ENCODE data around the gene PDSS2. TPM values are rescaled to one million over a fixed set of nuclear protein-coding genes. Genes with fewer than 3 reads are reported as not detected.

Gene PDSS2
- total RNA-seq, 1 donor: 12.3 TPM

DNA sequence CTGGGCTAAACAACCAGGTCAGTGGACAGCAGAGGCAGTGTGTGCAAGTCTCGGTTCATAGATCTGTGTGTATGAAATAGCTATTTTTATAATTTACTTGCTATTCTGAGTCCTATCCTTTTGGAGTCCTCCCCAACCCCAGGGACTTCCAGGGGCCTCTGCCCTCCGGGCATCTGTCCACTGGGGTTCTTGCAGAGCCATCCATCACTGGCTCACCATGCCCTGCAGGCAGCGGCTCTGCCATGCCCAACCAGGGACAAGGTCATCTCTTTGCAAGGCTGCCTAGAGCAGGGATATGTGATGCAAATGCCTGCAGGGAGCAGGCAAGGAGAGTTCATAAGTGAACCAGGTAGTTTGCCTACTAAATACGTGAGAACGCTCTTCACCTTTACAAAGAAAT is 333.6 kb downstream of the PDSS2 start:
- no peaks in the 10 kb centered on the region for H4K20me1 ChIP-seq (ENCODE audit: insufficient read depth, low read length)
- no peak overlapping the region for H3K4me2 ChIP-seq (ENCODE audit: insufficient read depth, low read length)

DNA sequence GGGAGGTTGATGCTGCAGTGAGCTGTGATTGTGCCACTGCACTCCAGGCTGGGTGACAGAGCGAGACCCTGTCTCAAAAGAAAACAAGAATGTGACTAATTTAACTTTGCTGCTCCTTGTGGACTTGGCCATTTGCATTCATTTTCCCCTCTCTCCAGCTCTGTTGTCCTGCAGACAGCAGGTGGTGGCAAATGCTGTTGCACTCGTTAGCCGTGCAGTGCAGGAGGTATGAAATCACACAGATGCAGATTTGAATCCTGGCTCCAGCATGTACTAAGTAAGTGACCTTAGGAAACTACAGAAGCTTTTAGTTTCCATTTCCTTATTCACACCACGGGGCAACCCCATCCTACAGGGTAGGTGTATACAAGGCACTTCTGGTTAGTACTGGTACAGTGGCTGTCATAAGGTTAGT is 334.4 kb downstream of the PDSS2 start:
- DNase-seq (ENCODE audit: insufficient read length, low spot score, missing footprints): no peak
- no peak overlapping the region for H3K4me2 ChIP-seq (ENCODE audit: insufficient read depth, low read length)
- no peaks in the 10 kb centered on the region for H3K27me3 ChIP-seq (ENCODE audit: insufficient read depth, low read length)
- peaks cover 4% of the 10 kb centered on the region for H3K4me1 ChIP-seq (ENCODE audit: insufficient read depth, low read length)
- no peaks in the 10 kb centered on the region for H3K79me2 ChIP-seq (ENCODE audit: insufficient read depth, low read length)
- H3K36me3 ChIP-seq (ENCODE audit: insufficient read depth, low read length): no peaks in the 10 kb centered on the region
- no peaks in the 10 kb centered on the region for H4K20me1 ChIP-seq (ENCODE audit: insufficient read depth, low read length)
- H2AFZ ChIP-seq (ENCODE audit: low read length): no peak overlapping the region
- no peak overlapping the region for H3K27ac ChIP-seq (ENCODE audit: low read depth, low read length)
- TF ChIP-seq, protein P1, sequence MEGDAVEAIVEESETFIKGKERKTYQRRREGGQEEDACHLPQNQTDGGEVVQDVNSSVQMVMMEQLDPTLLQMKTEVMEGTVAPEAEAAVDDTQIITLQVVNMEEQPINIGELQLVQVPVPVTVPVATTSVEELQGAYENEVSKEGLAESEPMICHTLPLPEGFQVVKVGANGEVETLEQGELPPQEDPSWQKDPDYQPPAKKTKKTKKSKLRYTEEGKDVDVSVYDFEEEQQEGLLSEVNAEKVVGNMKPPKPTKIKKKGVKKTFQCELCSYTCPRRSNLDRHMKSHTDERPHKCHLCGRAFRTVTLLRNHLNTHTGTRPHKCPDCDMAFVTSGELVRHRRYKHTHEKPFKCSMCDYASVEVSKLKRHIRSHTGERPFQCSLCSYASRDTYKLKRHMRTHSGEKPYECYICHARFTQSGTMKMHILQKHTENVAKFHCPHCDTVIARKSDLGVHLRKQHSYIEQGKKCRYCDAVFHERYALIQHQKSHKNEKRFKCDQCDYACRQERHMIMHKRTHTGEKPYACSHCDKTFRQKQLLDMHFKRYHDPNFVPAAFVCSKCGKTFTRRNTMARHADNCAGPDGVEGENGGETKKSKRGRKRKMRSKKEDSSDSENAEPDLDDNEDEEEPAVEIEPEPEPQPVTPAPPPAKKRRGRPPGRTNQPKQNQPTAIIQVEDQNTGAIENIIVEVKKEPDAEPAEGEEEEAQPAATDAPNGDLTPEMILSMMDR (IDR thresholded peaks at IDR 0.05; ENCODE audit: extremely low read depth, low read depth, low read length): no peak
- H3K9me3 ChIP-seq (ENCODE audit: low read depth, low read length): no peaks in the 10 kb centered on the region
- H3K4me3 ChIP-seq (ENCODE audit: insufficient read depth, low read length): no peak overlapping the region

More for the DNA sequence above, 333.6 kb downstream of the PDSS2 start:
- Histone ChIP-seq H3K4me1 (ENCODE audit: insufficient read depth, low read length) (peaks cover 4% of the 10 kb centered on the region), H3K9me3 (ENCODE audit: low read depth, low read length) (no peaks in the 10 kb centered on the region), H3K27ac (ENCODE audit: low read depth, low read length) (no peak overlapping the region), H3K79me2 (ENCODE audit: insufficient read depth, low read length) (no peaks in the 10 kb centered on the region), H3K36me3 (ENCODE audit: insufficient read depth, low read length) (no peaks in the 10 kb centered on the region), H3K4me3 (ENCODE audit: insufficient read depth, low read length) (no peak overlapping the region), H3K27me3 (ENCODE audit: insufficient read depth, low read length) (no peaks in the 10 kb centered on the region), H2AFZ (ENCODE audit: low read length) (no peak overlapping the region)
- DNase-seq (ENCODE audit: insufficient read length, low spot score, missing footprints): no peak
- TF ChIP-seq, protein P1 (IDR thresholded peaks at IDR 0.05; ENCODE audit: extremely low read depth, low read depth, low read length): no peak

DNA sequence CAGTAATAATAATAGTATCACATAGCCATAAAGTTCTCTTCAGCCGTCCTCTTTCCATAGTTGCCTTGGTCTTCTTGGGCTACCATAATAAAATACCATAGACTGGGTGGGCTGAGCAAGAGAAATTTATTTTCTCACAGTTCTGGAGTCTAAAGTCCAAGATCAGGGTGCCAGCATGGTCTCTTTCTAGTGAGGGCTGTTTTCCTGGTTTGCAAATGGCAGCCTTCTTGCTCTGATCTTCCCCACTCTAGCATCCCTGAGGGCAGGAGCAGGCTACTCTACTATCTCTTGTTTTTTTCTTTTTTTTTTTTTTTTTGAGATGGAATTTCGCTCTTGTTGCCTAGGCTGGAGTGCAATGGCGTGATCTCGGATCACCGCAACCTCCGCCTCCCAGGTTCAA is 335.9 kb downstream of the PDSS2 start:
- DNase-seq (ENCODE audit: insufficient read length, low spot score, missing footprints): no peak
- no peaks in the 10 kb centered on the region for H3K79me2 ChIP-seq (ENCODE audit: insufficient read depth, low read length)
- TF ChIP-seq, protein P1 (IDR thresholded peaks at IDR 0.05; ENCODE audit: extremely low read depth, low read depth, low read length): no peak
- no peak overlapping the region for H3K4me2 ChIP-seq (ENCODE audit: insufficient read depth, low read length)
- H3K4me1 ChIP-seq (ENCODE audit: insufficient read depth, low read length): peaks cover 1% of the 10 kb centered on the region
- H3K27me3 ChIP-seq (ENCODE audit: insufficient read depth, low read length): no peaks in the 10 kb centered on the region
- H2AFZ ChIP-seq (ENCODE audit: low read length): no peak overlapping the region
- H3K27ac ChIP-seq (ENCODE audit: low read depth, low read length): no peak overlapping the region
- H3K4me3 ChIP-seq (ENCODE audit: insufficient read depth, low read length): no peak overlapping the region
- H3K36me3 ChIP-seq (ENCODE audit: insufficient read depth, low read length): no peaks in the 10 kb centered on the region
- no peaks in the 10 kb centered on the region for H4K20me1 ChIP-seq (ENCODE audit: insufficient read depth, low read length)
- no peaks in the 10 kb centered on the region for H3K9me3 ChIP-seq (ENCODE audit: low read depth, low read length)

DNA sequence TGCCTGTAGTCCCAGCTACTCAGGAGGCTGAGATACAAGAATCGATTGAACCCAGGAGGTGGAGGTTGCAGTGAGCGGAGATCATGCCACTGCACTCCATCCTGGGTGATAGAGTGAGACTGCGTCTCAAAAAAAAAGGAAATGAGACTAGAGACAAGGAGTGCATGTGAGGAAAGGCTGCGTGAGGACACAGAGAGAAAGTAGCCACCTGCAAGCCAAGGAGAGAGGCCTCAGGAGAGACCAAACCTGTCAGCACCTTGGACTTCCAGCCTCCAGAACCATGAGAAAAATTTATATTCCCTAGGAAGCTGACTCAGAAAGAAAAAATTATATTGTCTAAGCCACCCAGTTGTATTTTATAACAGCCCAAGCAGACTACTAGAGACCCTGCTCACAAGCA is 336.6 kb downstream of the PDSS2 start:
- Histone ChIP-seq H3K4me2 (ENCODE audit: insufficient read depth, low read length) (no peak overlapping the region), H3K27me3 (ENCODE audit: insufficient read depth, low read length) (peaks cover 3% of the 10 kb centered on the region), H3K27ac (ENCODE audit: low read depth, low read length) (no peak overlapping the region), H3K4me1 (ENCODE audit: insufficient read depth, low read length) (no peaks in the 10 kb centered on the region), H2AFZ (ENCODE audit: low read length) (no peak overlapping the region), H3K79me2 (ENCODE audit: insufficient read depth, low read length) (no peaks in the 10 kb centered on the region), H3K9me3 (ENCODE audit: low read depth, low read length) (no peaks in the 10 kb centered on the region), H3K4me3 (ENCODE audit: insufficient read depth, low read length) (no peak overlapping the region), H3K36me3 (ENCODE audit: insufficient read depth, low read length) (no peaks in the 10 kb centered on the region), H4K20me1 (ENCODE audit: insufficient read depth, low read length) (no peaks in the 10 kb centered on the region)
- TF ChIP-seq, protein P1 (IDR thresholded peaks at IDR 0.05; ENCODE audit: extremely low read depth, low read depth, low read length): no peak
- no peak for DNase-seq (ENCODE audit: insufficient read length, low spot score, missing footprints)
